HG03025 (cell line): ENCODE measurements around the gene TRIM45.

ENCODE experiments used
- ATAC-seq: cut with Tn5 transposase; IDR thresholded peaks from one replicate; pipeline ENCODE4 v1.9.1; 2021; ENCODE audit warnings: mild to moderate bottlenecking, moderate library complexity; ENCODE audit not compliant: unreplicated experiment, low FRiP score

The TRIM45 gene

GRCh38 chr1:117067533-117068370 lies 53.8 kb downstream of the TRIM45 start:
- ATAC-seq: no peak

GRCh38 chr1:117066367-117066766 lies 55.2 kb downstream of the TRIM45 start:
- ATAC-seq: no peak

- ATAC-seq: no peak
These were observed 59.5 kb downstream of the TRIM45 start for GRCh38 chr1:117061986-117062415.
